BLaER1 treated with 17β-estradiol and CSF1 and Interleukin-3, amounts not matched to agents 10 nM and 100 nM (cell line): Measurements from ENCODE around the gene SGMS2.

Experiments
- H3K27ac ChIP-seq, 11 experiments: shearing (Covaris generic); formaldehyde crosslinking; 2 replicates each; pipeline ENCODE4 v1.8.1; 2022
- H3K27me3 ChIP-seq, 11 experiments: shearing (Covaris generic); formaldehyde crosslinking; 2 replicates each; pipeline ENCODE4 v1.8.1; 2022
- H3K36me3 ChIP-seq, 11 experiments: shearing (Covaris generic); formaldehyde crosslinking; 2 replicates each; pipeline ENCODE4 v1.8.1; 2022
- H3K4me1 ChIP-seq, 10 experiments: shearing (Covaris generic); formaldehyde crosslinking; 2 replicates each; pipeline ENCODE4 v1.8.1; 2022
- H3K4me2 ChIP-seq, 11 experiments: shearing (Covaris generic); formaldehyde crosslinking; 2 replicates each; pipeline ENCODE4 v1.8.1; 2022
- H3K4me3 ChIP-seq, 10 experiments: shearing (Covaris generic); formaldehyde crosslinking; 2 replicates each; pipeline ENCODE4 v1.8.1; 2022
- H3K9ac ChIP-seq, 11 experiments: shearing (Covaris generic); formaldehyde crosslinking; 2 replicates each; pipeline ENCODE4 v1.8.1; 2022
- H3K9me3 ChIP-seq, 11 experiments: shearing (Covaris generic); formaldehyde crosslinking; replicated peaks in 1 of 11; 2 replicates each; pipeline ENCODE4 v1.8.1; 2022
- H4K20me1 ChIP-seq, 11 experiments: shearing (Covaris generic); formaldehyde crosslinking; 2 replicates each; pipeline ENCODE4 v1.8.1; 2022
- Cebpa-rat ChIP-seq, 11 experiments: shearing (Covaris generic); IDR thresholded peaks; 2 replicates each; pipeline ENCODE4 v1.8.1; 2022

The SGMS2 gene

GRCh38 chr4:107824350-107825071 lies at the start of gene SGMS2:
Gene SGMS2 (plus strand): TSS chr4:107824932. CDS start chr4:107895554, 70,622 bp downstream.
- H3K9ac ChIP-seq: no peak within 1 kb of the TSS
- H3K4me3 ChIP-seq: no peak within 1 kb of the TSS
- H4K20me1 ChIP-seq: no peaks in the 10 kb centered on the region
- no peak within 1 kb of the TSS for H3K27ac ChIP-seq
- TF ChIP-seq Cebpa-rat (IDR thresholded peaks at IDR 0.05): no peak
- H3K27me3 ChIP-seq: no peaks in the 10 kb centered on the region
- no peak within 1 kb of the TSS for H3K4me2 ChIP-seq
- H3K4me1 ChIP-seq: no peaks in the 10 kb centered on the region
- no peaks in the 10 kb centered on the region for H3K36me3 ChIP-seq
- H3K9me3 ChIP-seq: peaks cover 8 to 19% (median 13%) of the 10 kb centered on the region in 11 experiments; a peak in 21 of 22 replicates

- no peaks in the 10 kb centered on the region for H4K20me1 ChIP-seq
- H3K4me1 ChIP-seq: no peaks in the 10 kb centered on the region
- no peak overlapping the region for H3K4me2 ChIP-seq
- H3K36me3 ChIP-seq: no peaks in the 10 kb centered on the region
- H3K9me3 ChIP-seq: peaks cover 29 to 71% (median 55%) of the 10 kb centered on the region in 11 experiments
- no peak overlapping the region for H3K4me3 ChIP-seq
- TF ChIP-seq Cebpa-rat (IDR thresholded peaks at IDR 0.05): no peak
- H3K9ac ChIP-seq: no peak overlapping the region
- H3K27ac ChIP-seq: no peak overlapping the region
- no peaks in the 10 kb centered on the region for H3K27me3 ChIP-seq
Observed at GRCh38 chr4:107777890-107778289, 46.8 kb upstream of the SGMS2 start.

- no peak for TF ChIP-seq Cebpa-rat (IDR thresholded peaks at IDR 0.05)
Observed at GRCh38 chr4:107778784-107779530, 45.8 kb upstream of the SGMS2 start.

GRCh38 chr4:107780665-107781064 lies 44.1 kb upstream of the SGMS2 start:
- Histone ChIP-seq H3K36me3 (no peaks in the 10 kb centered on the region), H3K4me2 (no peak overlapping the region), H3K9me3 (peaks cover 26 to 52% (median 46%) of the 10 kb centered on the region in 11 experiments), H3K4me1 (no peaks in the 10 kb centered on the region), H3K27ac (no peak overlapping the region), H3K4me3 (no peak overlapping the region), H3K27me3 (no peaks in the 10 kb centered on the region), H4K20me1 (no peaks in the 10 kb centered on the region), H3K9ac (no peak overlapping the region)
- no peak for TF ChIP-seq Cebpa-rat (IDR thresholded peaks at IDR 0.05)

More at GRCh38 chr4:107778784-107779530, 45.8 kb upstream of the SGMS2 start:
- peaks cover 26 to 61% (median 46%) of the 10 kb centered on the region in 11 experiments for H3K9me3 ChIP-seq
- no peak overlapping the region for H3K9ac ChIP-seq
- H3K4me1 ChIP-seq: no peaks in the 10 kb centered on the region
- H3K4me3 ChIP-seq: no peak overlapping the region
- no peaks in the 10 kb centered on the region for H3K36me3 ChIP-seq
- H4K20me1 ChIP-seq: no peaks in the 10 kb centered on the region
- H3K27me3 ChIP-seq: no peaks in the 10 kb centered on the region
- no peak overlapping the region for H3K4me2 ChIP-seq
- H3K27ac ChIP-seq: no peak overlapping the region

- Histone ChIP-seq H3K4me2 (no peak overlapping the region), H3K4me3 (no peak overlapping the region), H3K4me1 (no peaks in the 10 kb centered on the region; a peak in 1 of 20 replicates), H3K9ac (no peak overlapping the region), H4K20me1 (no peaks in the 10 kb centered on the region), H3K36me3 (no peaks in the 10 kb centered on the region), H3K27ac (no peak overlapping the region), H3K27me3 (no peaks in the 10 kb centered on the region), H3K9me3 (peaks cover 22 to 30% (median 25%) of the 10 kb centered on the region in 11 experiments)
- TF ChIP-seq Cebpa-rat (IDR thresholded peaks at IDR 0.05): no peak
Observed at GRCh38 chr4:107791902-107792301, 32.8 kb upstream of the SGMS2 start.

GRCh38 chr4:107792711-107793110 lies 32.0 kb upstream of the SGMS2 start:
- H3K4me2 ChIP-seq: no peak overlapping the region
- H3K27ac ChIP-seq: no peak overlapping the region
- no peaks in the 10 kb centered on the region for H4K20me1 ChIP-seq
- no peak overlapping the region for H3K4me3 ChIP-seq
- no peaks in the 10 kb centered on the region; a peak in 1 of 20 replicates for H3K4me1 ChIP-seq
- TF ChIP-seq Cebpa-rat (IDR thresholded peaks at IDR 0.05): no peak
- peaks cover 15 to 21% (median 17%) of the 10 kb centered on the region in 11 experiments for H3K9me3 ChIP-seq
- H3K27me3 ChIP-seq: no peaks in the 10 kb centered on the region
- H3K36me3 ChIP-seq: no peaks in the 10 kb centered on the region
- H3K9ac ChIP-seq: no peak overlapping the region

GRCh38 chr4:107793996-107794395 lies 30.7 kb upstream of the SGMS2 start:
- Histone ChIP-seq H3K9me3 (peaks cover 2 to 9% (median 4%) of the 10 kb centered on the region in 11 experiments), H3K27me3 (no peaks in the 10 kb centered on the region), H4K20me1 (no peaks in the 10 kb centered on the region), H3K4me2 (no peak overlapping the region), H3K4me1 (no peaks in the 10 kb centered on the region; a peak in 1 of 20 replicates), H3K9ac (no peak overlapping the region), H3K36me3 (no peaks in the 10 kb centered on the region), H3K27ac (no peak overlapping the region), H3K4me3 (no peak overlapping the region)
- no peak for TF ChIP-seq Cebpa-rat (IDR thresholded peaks at IDR 0.05)

- Histone ChIP-seq H3K9me3 (no peaks in the 10 kb centered on the region), H3K9ac (peak overlapping the region in 1 of 11 experiments; percentile 7; a peak in 1 of 22 replicates), H3K27me3 (no peaks in the 10 kb centered on the region), H3K4me1 (peaks cover 0 to 21% (median 0%) of the 10 kb centered on the region in 10 experiments; a peak in 5 of 20 replicates), H3K4me3 (no peak overlapping the region), H3K27ac (no peak overlapping the region), H3K4me2 (peak overlapping the region in 3 of 11 experiments; percentile 14 to 61 (median 57); a peak in 5 of 22 replicates), H3K36me3 (no peaks in the 10 kb centered on the region), H4K20me1 (no peaks in the 10 kb centered on the region)
- no peak for TF ChIP-seq Cebpa-rat (IDR thresholded peaks at IDR 0.05)
Observed at GRCh38 chr4:107799669-107800450, 24.9 kb upstream of the SGMS2 start.

GRCh38 chr4:107800706-107801105 lies 24.0 kb upstream of the SGMS2 start:
- Histone ChIP-seq H3K9me3 (no peaks in the 10 kb centered on the region), H3K27me3 (no peaks in the 10 kb centered on the region), H3K4me2 (peak overlapping the region in 2 of 11 experiments; percentile 57 to 61; a peak in 3 of 22 replicates), H3K9ac (no peak overlapping the region), H3K4me3 (no peak overlapping the region), H3K27ac (no peak overlapping the region), H4K20me1 (no peaks in the 10 kb centered on the region), H3K4me1 (peaks cover 0 to 26% (median 0%) of the 10 kb centered on the region in 10 experiments; a peak in 5 of 20 replicates), H3K36me3 (no peaks in the 10 kb centered on the region)
- no peak for TF ChIP-seq Cebpa-rat (IDR thresholded peaks at IDR 0.05)
